OCI-LY1 (cell line): ENCODE results near the gene CTAGE1.
"Not testable (repeated sequence)": the region's sequence is repeated elsewhere in the genome, so short reads cannot be mapped to it uniquely, and the experiment has no call there.

Source experiments
- H2AFZ ChIP-seq: fragments of 200-600 bp; sonication (generic), shearing (Covaris generic); 2 replicates; pipeline ENCODE4 v1.6.0; 2014; ENCODE audit warnings: antibody characterized with exemption, mild to moderate bottlenecking, low read length
- H3F3A ChIP-seq: fragments of 200-600 bp; sonication (generic), shearing (Covaris generic); 2 replicates; pipeline ENCODE4 v1.6.0; 2014; ENCODE audit warnings: mild to moderate bottlenecking, antibody characterized with exemption, low read length, moderate library complexity; ENCODE audit not compliant: insufficient read depth
- H3K27ac ChIP-seq: fragments of 200-600 bp; sonication (generic); 2 replicates; pipeline ENCODE4 v1.5.1; 2014; ENCODE audit warnings: low read length, mixed run types, mild to moderate bottlenecking, low read depth; ENCODE audit not compliant: poor library complexity, severe bottlenecking
- H3K27me3 ChIP-seq: fragments of 200-600 bp; sonication (generic); 2 replicates; pipeline ENCODE4 v1.6.0; 2014; ENCODE audit warnings: antibody characterized with exemption, mild to moderate bottlenecking, low read length, moderate library complexity; ENCODE audit not compliant: insufficient read depth
- H3K36me3 ChIP-seq: fragments of 200-600 bp; sonication (generic); 2 replicates; pipeline ENCODE4 v1.6.1; 2014; ENCODE audit warnings: mild to moderate bottlenecking, antibody characterized with exemption, low read length, moderate library complexity, mixed read lengths; ENCODE audit not compliant: insufficient read depth
- H3K4me1 ChIP-seq: fragments of 200-600 bp; sonication (generic); 2 replicates; pipeline ENCODE4 v1.5.1; 2014; ENCODE audit warnings: mild to moderate bottlenecking, low read length, moderate library complexity; ENCODE audit not compliant: insufficient read depth, severe bottlenecking
- H3K4me2 ChIP-seq: fragments of 200-600 bp; sonication (generic), shearing (Covaris generic); 2 replicates; pipeline ENCODE4 v1.6.1; 2014; ENCODE audit warnings: low read length
- H3K4me3 ChIP-seq: fragments of 200-600 bp; sonication (generic); 2 replicates; pipeline ENCODE4 v1.5.1; 2014; ENCODE audit warnings: low read length, low read depth, mild to moderate bottlenecking, mixed read lengths; ENCODE audit not compliant: poor library complexity, severe bottlenecking
- H3K79me2 ChIP-seq: fragments of 200-600 bp; shearing (Covaris generic); 2 replicates; pipeline ENCODE4 v1.6.1; 2016; ENCODE audit warnings: mixed run types, low read length, mixed read lengths; ENCODE audit not compliant: insufficient read depth
- H3K9ac ChIP-seq: fragments of 200-600 bp; sonication (generic), shearing (Covaris generic); 2 replicates; pipeline ENCODE4 v1.6.1; 2014; ENCODE audit warnings: mild to moderate bottlenecking, low read length, mixed read lengths
- H3K9me2 ChIP-seq: fragments of 200-600 bp; sonication (generic), shearing (Covaris generic); 2 replicates; pipeline ENCODE4 v1.6.1; 2014; ENCODE audit warnings: low read depth, mild to moderate bottlenecking, low read length, mixed read lengths
- H3K9me3 ChIP-seq: fragments of 200-600 bp; shearing (Covaris generic); 2 replicates; pipeline ENCODE4 v1.6.1; 2014; ENCODE audit warnings: low read length, mixed read lengths
- H4K20me1 ChIP-seq: fragments of 200-600 bp; sonication (generic), shearing (Covaris generic); 2 replicates; pipeline ENCODE4 v1.6.0; 2016; ENCODE audit warnings: mild to moderate bottlenecking, low read length; ENCODE audit not compliant: insufficient read depth
- EZH2 ChIP-seq: fragments of 200-600 bp; sonication (generic), shearing (Covaris generic); IDR thresholded peaks from 2 replicates; pipeline ENCODE4 v1.8.0; 2017; ENCODE audit warnings: borderline replicate concordance, mixed run types, mild to moderate bottlenecking, antibody characterized with exemption, low read length, moderate library complexity, mixed read lengths
- TF ChIP-seq, protein P1 (sequence below): fragments of 200-600 bp; sonication (generic), shearing (Covaris generic); IDR thresholded peaks from 2 replicates; pipeline ENCODE4 v1.5.1; 2017; ENCODE audit warnings: mild to moderate bottlenecking, antibody characterized with exemption, low read length, moderate library complexity, mixed read lengths

CTAGE1 gene

GRCh38 chr18:22453315-22453714, 35.6 kb upstream of the CTAGE1 start:
- Histone ChIP-seq H3K27me3 (no peaks in the 10 kb centered on the region), H3K9ac (no peak overlapping the region), H4K20me1 (no peaks in the 10 kb centered on the region), H3K36me3 (no peaks in the 10 kb centered on the region), H3K4me2 (no peak overlapping the region), H2AFZ (no peak overlapping the region), H3K9me2 (no peaks in the 10 kb centered on the region), H3K4me1 (no peaks in the 10 kb centered on the region), H3K79me2 (no peaks in the 10 kb centered on the region), H3K27ac (no peak overlapping the region), H3K9me3 (peaks cover 2% of the 10 kb centered on the region), H3K4me3 (no peak overlapping the region), H3F3A (no peaks in the 10 kb centered on the region)
- TF ChIP-seq, protein P1, sequence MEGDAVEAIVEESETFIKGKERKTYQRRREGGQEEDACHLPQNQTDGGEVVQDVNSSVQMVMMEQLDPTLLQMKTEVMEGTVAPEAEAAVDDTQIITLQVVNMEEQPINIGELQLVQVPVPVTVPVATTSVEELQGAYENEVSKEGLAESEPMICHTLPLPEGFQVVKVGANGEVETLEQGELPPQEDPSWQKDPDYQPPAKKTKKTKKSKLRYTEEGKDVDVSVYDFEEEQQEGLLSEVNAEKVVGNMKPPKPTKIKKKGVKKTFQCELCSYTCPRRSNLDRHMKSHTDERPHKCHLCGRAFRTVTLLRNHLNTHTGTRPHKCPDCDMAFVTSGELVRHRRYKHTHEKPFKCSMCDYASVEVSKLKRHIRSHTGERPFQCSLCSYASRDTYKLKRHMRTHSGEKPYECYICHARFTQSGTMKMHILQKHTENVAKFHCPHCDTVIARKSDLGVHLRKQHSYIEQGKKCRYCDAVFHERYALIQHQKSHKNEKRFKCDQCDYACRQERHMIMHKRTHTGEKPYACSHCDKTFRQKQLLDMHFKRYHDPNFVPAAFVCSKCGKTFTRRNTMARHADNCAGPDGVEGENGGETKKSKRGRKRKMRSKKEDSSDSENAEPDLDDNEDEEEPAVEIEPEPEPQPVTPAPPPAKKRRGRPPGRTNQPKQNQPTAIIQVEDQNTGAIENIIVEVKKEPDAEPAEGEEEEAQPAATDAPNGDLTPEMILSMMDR: no peak
- TF ChIP-seq EZH2: no peak

DNA sequence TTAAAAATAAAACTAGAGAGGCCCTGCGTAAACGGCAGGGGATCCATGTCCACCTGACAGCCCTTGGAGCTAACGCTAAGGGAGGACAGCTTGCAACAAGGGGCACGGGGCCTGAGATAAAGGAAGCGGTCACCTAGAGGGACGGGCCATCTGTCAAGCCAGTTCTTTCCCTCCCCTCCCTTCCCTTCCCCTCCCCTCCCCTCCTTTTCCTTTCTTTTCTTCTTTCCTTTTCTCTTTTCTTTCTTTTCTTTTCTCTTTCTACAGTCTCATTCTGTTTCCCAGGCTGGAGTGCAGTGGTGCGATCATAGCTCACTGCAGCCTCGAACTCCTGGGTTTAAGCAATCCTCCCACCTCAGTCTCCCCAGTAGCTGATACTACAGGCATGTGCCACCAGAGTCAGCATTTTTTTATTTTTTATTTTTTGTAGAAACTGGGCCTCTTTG, 34.5 kb upstream of the CTAGE1 start:
- Histone ChIP-seq H3F3A (no peaks in the 10 kb centered on the region), H3K4me2 (no peak overlapping the region), H3K27ac (no peak overlapping the region), H3K9ac (no peak overlapping the region), H3K9me3 (peaks cover 2% of the 10 kb centered on the region), H2AFZ (no peak overlapping the region), H3K4me1 (no peaks in the 10 kb centered on the region), H3K9me2 (no peaks in the 10 kb centered on the region), H3K79me2 (no peaks in the 10 kb centered on the region), H3K4me3 (no peak overlapping the region), H3K36me3 (no peaks in the 10 kb centered on the region), H3K27me3 (no peaks in the 10 kb centered on the region), H4K20me1 (no peaks in the 10 kb centered on the region)
- TF ChIP-seq, protein P1: no peak
- TF ChIP-seq EZH2: no peak

- Histone ChIP-seq H4K20me1 (no peaks in the 10 kb centered on the region), H3K9me3 (peaks cover 2% of the 10 kb centered on the region), H3K27ac (no peak overlapping the region), H3K4me3 (no peak overlapping the region), H3K9ac (no peak overlapping the region), H3K36me3 (no peaks in the 10 kb centered on the region), H3K4me2 (no peak overlapping the region), H2AFZ (no peak overlapping the region), H3K79me2 (no peaks in the 10 kb centered on the region), H3K9me2 (no peaks in the 10 kb centered on the region), H3F3A (no peaks in the 10 kb centered on the region), H3K27me3 (no peaks in the 10 kb centered on the region), H3K4me1 (no peaks in the 10 kb centered on the region)
- TF ChIP-seq, protein P1: no peak
- TF ChIP-seq EZH2: no peak
Observed at GRCh38 chr18:22451796-22452195, 34.1 kb upstream of the CTAGE1 start.

DNA sequence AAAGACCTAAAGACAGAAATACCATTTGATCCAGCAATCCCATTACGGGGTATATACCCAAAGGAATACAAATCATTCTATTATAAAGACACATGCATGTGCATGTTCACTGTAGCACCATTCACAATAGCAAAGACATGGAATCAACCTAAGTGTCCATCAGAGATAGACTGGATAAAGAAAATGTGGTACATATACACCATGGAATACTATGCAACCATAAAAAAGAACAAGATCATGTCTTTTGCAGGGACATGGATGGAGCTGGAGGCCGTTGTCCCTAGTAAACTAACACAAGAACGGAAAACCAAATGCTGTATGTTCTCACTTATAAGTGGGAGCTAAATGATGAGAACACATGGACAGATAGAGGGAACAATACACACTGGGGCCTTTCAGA, 33.1 kb upstream of the CTAGE1 start:
- not testable (repeated sequence) for H3K27me3 ChIP-seq, H3K79me2 ChIP-seq, H2AFZ ChIP-seq, H3K4me3 ChIP-seq, H3K9me2 ChIP-seq, H3K9ac ChIP-seq, H3F3A ChIP-seq, H3K36me3 ChIP-seq, H3K4me2 ChIP-seq, H4K20me1 ChIP-seq, H3K9me3 ChIP-seq, H3K27ac ChIP-seq, H3K4me1 ChIP-seq

DNA sequence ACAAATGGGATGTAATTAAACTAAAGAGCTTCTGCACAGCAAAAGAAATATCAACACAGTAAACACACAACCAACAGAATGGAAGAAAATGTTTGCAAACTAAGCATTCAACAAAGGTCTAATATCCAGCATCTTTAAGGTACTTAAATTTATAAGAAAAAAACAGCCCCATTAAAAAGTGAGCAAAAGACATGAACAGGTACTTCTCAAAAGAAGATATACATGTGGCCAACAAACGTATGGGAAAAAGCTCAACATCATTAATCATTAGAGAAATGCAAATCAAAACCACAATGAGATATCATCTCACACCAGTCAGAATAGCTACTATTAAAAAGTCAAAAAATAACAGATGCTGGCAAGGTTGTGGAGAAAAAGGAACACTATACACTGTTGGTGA, 32.6 kb upstream of the CTAGE1 start:
- not testable (repeated sequence) for H3K4me3 ChIP-seq, H3K9me3 ChIP-seq, H2AFZ ChIP-seq, H3K4me1 ChIP-seq, H3K9me2 ChIP-seq, H3K9ac ChIP-seq, H3K27ac ChIP-seq, H3K4me2 ChIP-seq, H3K36me3 ChIP-seq, H4K20me1 ChIP-seq, H3K79me2 ChIP-seq, H3F3A ChIP-seq, H3K27me3 ChIP-seq

DNA sequence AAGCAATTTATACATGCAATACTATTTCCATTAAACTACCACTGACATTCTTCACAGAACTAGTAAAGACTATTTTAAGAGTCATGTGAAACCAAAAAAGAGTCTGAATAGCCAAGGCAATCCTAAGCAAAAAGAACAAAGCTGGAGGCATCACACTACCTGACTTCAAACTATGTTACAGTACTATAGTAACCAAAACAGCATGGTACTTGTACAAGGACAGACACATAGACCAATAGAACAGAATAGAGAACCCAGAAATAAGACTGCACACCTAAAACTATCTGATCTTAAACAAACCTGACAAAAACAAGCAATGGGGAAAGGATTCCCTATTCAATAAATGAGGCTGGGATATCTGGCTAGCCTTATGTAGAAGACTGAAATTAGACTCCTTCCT, 32.0 kb upstream of the CTAGE1 start:
- not testable (repeated sequence) for H3K9me2 ChIP-seq, H3K4me1 ChIP-seq, H2AFZ ChIP-seq, H4K20me1 ChIP-seq, H3K79me2 ChIP-seq, H3K4me3 ChIP-seq, H3K36me3 ChIP-seq, H3F3A ChIP-seq, H3K9me3 ChIP-seq, H3K27ac ChIP-seq, H3K4me2 ChIP-seq, H3K27me3 ChIP-seq, H3K9ac ChIP-seq
